Heart right ventricle (tissue), 16 donors: ENCODE data around the gene PTER. TPM values are rescaled to one million over a fixed set of nuclear protein-coding genes. Genes with fewer than 3 reads are reported as not detected.

Source experiments
- ATAC-seq, 8 donors: fragments of 200-7000 bp; cut with Tn5 transposase; one replicate each; pipeline ENCODE4 v1.9.1; 2020; ENCODE audit warnings: mild to moderate bottlenecking in 8 of 8, moderate library complexity in 8 of 8, moderate number of reproducible peaks in 1 of 8
- DNase-seq, 2 donors: peaks; one replicate each; pipeline ENCODE4 v3.0.0-alpha.2; 2020
- H3K27ac ChIP-seq, 10 donors: fragments of 200-600 bp; sonication (generic) in 2 of 10; one replicate each; pipeline versions ENCODE4 v1.5.0 to v1.8.0; 2020 to 2022; ENCODE audit warnings: mild to moderate bottlenecking in 3 of 10
- H3K27me3 ChIP-seq, 7 donors: fragments of 200-600 bp; one replicate each; pipeline ENCODE4 v1.8.0; 2021 to 2022; ENCODE audit warnings: mild to moderate bottlenecking in 2 of 7
- H3K36me3 ChIP-seq, 9 donors: fragments of 200-600 bp; sonication (generic) in 1 of 9; one replicate each; pipeline versions ENCODE4 v1.5.0 to v1.8.0; 2020 to 2022; ENCODE audit warnings: mild to moderate bottlenecking in 2 of 9
- H3K4me1 ChIP-seq, 9 donors: fragments of 200-600 bp; sonication (generic) in 1 of 9; one replicate each; pipeline versions ENCODE4 v1.5.0 to v1.8.0; 2020 to 2022; ENCODE audit warnings: mild to moderate bottlenecking in 4 of 9
- H3K4me3 ChIP-seq, 10 donors: fragments of 200-600 bp; sonication (generic) in 2 of 10; one replicate each; pipeline versions ENCODE4 v1.5.0 to v1.8.0; 2020 to 2022; ENCODE audit warnings: mild to moderate bottlenecking in 7 of 10, moderate library complexity in 2 of 10
- H3K9me3 ChIP-seq, 11 donors: fragments of 200-600 bp in 10 of 11; sonication (generic) in 2 of 11; one replicate each; pipeline versions ENCODE4 v1.5.0 to v1.8.0; 2013 to 2022; ENCODE audit warnings: mild to moderate bottlenecking in 2 of 11, control low read depth in 1 of 11, moderate library complexity in 1 of 11
- WGBS, 2 donors: extraction: QIAGEN DNeasy Blood & Tissue Kit; methylation state at CpG; one replicate each; pipeline ENCODE4 v1.1.7; 2013; ENCODE audit warnings: inconsistent platforms in 1 of 2; 5-methylcytosine and 5-hydroxymethylcytosine counted together
- intact Hi-C, 10 donors: fragments of 100-400 bp; cut with DNase I; formaldehyde crosslinking; loops; one replicate each; pipeline versions ENCODE4 v1.11.1 to v1.14.2; 2022
- polyA plus RNA-seq, 2 donors: library from polyadenylated mRNA; stranded (reverse); fragments of 200-250 nt; gene quantifications; one replicate each; pipeline ENCODE4 v1.2.3, GENCODE V29; 2013
- total RNA-seq, 10 donors: library from RNA; stranded (reverse); fragmentation: NEBNext Ultra II Directional in 3 of 10; extraction: Animal tissue kit (Norgen Biotek cat#: 25700) in 3 of 10; gene quantifications; one replicate each; pipeline versions ENCODE4 v1.2.1 to v1.2.4, GENCODE V29; 2021 to 2023
- TF ChIP-seq, protein P1 (sequence below), 9 donors: fragments of 200-600 bp; sonication (generic) in 2 of 9; IDR thresholded peaks; one replicate each; pipeline versions ENCODE4 v1.5.0 to v1.8.0; 2021 to 2022; ENCODE audit warnings: antibody characterized with exemption in 9 of 9, mild to moderate bottlenecking in 5 of 9, moderate library complexity in 1 of 9
- donor health status: Arrhythmogenic right ventricular cardiomyopathy.
- donor health status: ischemic (EF 13 %, LVEDD 7.1; RV severe dilation, severe dysfunction).
- donor health status: healthy with polysubstance abuse.
- donor health status: DM: no; HTN: yes; CAD: no.
- donor health status: DM: no; HTN: no; CAD: no.
- donor health status: ischemic (EF 25% LVEDD 6.9; RV normal size, moderate dysfunction).
- donor health status: ischemic (EF 25% LVEDD 5.7; RV mildly dilated, moderate dysfunction).
- donor health status: healthy.
- donor health status: DM: yes; HTN: yes; CAD: no.
- donor health status: Ischemic cardiomyopathy.
- donor health status: ischemic (EF 35%, LVEDD 5.7; RV mildly dilated, moderate dysfunction).
- donor health status: nonischemic (EF 11% LVEDD 7.7; RV severe dilation, severe dysfunction).
- donor health status: DM: yes; HTN: yes; CAD: no.
- donor health status: PGD.
- donor health status: ischemic (EF 29% LVEDD 5.4; RV normal size, mild dysfunction).
- donor health status: nonischemic (EF 23%, LVEDD 6.1; RV moderate dilation, normal function).

The PTER gene
- total and polyA plus RNA-seq, 12 donors: 2.9 to 21.4 (median 14.5) TPM

DNA sequence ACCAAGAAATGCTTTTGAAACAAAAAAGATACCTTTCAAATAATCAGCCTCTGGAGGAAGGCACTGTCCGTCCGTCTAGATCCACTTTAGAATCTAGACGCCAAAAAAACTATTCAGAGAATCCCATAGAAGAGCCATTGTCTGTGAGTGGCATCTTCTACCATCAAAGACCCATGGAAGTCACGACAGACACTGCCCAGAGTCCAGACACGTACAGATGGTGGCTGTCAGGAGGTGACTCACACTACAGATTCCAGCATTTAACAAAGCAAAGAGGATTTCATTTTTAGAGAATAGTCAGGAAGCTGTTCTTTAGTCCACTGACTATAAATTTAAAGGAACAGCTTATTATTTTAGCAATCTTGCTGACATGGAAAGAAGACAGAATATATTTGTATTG lies 73.2 kb downstream of the PTER start:
- WGBS, 2 donors: 58 to 65% methylated on average over 5 of the region's 5 CpGs
- TF ChIP-seq, protein P1, sequence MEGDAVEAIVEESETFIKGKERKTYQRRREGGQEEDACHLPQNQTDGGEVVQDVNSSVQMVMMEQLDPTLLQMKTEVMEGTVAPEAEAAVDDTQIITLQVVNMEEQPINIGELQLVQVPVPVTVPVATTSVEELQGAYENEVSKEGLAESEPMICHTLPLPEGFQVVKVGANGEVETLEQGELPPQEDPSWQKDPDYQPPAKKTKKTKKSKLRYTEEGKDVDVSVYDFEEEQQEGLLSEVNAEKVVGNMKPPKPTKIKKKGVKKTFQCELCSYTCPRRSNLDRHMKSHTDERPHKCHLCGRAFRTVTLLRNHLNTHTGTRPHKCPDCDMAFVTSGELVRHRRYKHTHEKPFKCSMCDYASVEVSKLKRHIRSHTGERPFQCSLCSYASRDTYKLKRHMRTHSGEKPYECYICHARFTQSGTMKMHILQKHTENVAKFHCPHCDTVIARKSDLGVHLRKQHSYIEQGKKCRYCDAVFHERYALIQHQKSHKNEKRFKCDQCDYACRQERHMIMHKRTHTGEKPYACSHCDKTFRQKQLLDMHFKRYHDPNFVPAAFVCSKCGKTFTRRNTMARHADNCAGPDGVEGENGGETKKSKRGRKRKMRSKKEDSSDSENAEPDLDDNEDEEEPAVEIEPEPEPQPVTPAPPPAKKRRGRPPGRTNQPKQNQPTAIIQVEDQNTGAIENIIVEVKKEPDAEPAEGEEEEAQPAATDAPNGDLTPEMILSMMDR (IDR thresholded peaks at IDR 0.05): no peak
- intact Hi-C loops: no loop called here
- Histone ChIP-seq H3K4me3 (no peak overlapping the region), H3K9me3 (no peaks in the 10 kb centered on the region), H3K4me1 (no peaks in the 10 kb centered on the region), H3K36me3 (peaks cover 0 to 37% (median 0%) of the 10 kb centered on the region in 9 donors), H3K27ac (no peak overlapping the region), H3K27me3 (no peaks in the 10 kb centered on the region)
- DNase-seq (no peak), ATAC-seq (no peak)

DNA sequence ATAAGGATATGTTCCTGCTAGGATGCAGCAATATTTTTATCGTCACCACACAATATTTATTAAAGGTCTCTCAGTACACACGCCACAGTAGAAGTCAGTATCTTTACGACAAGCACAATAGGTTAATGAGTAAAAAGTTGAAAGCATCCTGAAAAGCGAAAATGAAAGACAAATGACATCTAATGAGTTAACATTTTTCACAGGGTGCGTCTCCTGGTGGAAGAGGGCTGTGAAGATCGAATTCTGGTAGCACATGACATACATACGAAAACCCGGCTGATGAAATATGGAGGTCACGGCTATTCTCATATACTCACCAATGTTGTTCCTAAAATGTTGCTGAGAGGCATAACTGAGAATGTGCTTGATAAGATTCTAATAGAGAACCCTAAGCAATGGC lies 74.0 kb downstream of the PTER start:
- no peak overlapping the region for H3K27ac ChIP-seq
- DNase-seq (no peak), ATAC-seq (no peak)
- TF ChIP-seq, protein P1 (IDR thresholded peaks at IDR 0.05): no peak
- no peaks in the 10 kb centered on the region for H3K27me3 ChIP-seq
- no peaks in the 10 kb centered on the region for H3K9me3 ChIP-seq
- no peak overlapping the region for H3K4me3 ChIP-seq
- intact Hi-C loops: no loop called here
- H3K36me3 ChIP-seq: peaks cover 0 to 31% (median 0%) of the 10 kb centered on the region in 9 donors
- no peaks in the 10 kb centered on the region for H3K4me1 ChIP-seq
- 91 to 94% methylated on average over 9 of the region's 9 CpGs for WGBS, 2 donors

DNA sequence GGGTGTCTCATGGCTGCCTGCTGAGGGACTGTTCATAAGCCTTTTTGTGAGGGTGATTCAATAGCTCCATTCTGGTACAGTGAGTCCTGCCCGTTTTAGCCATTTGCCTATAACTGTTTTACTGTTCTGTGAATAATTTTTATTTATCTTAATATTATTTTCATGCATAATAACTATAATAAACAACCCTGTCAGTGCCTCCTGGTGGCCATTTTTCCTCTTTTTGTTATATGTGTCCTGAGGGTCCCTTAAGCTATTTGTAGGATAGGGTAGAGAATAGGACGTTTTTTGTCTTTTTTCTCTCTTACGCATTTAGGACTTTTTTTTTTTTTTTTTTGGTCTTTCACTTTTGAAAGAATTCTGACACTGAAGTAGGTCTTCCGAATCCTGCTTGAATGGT lies 82.0 kb downstream of the PTER start:
- Histone ChIP-seq H3K27me3 (peaks cover 13 to 56% (median 41%) of the 10 kb centered on the region in 7 donors), H3K36me3 (no peaks in the 10 kb centered on the region), H3K4me1 (peaks cover 0 to 24% (median 18%) of the 10 kb centered on the region in 9 donors), H3K9me3 (no peaks in the 10 kb centered on the region), H3K4me3 (no peak overlapping the region), H3K27ac (no peak overlapping the region)
- no peak for ATAC-seq
- DNase-seq: no peak
- WGBS, 2 donors: 76 to 83% methylated on average over 4 of the region's 4 CpGs
- TF ChIP-seq, protein P1 (IDR thresholded peaks at IDR 0.05): peak in 2 of 9 donors; percentile 18 to 20
- intact Hi-C loops: no loop called here

DNA sequence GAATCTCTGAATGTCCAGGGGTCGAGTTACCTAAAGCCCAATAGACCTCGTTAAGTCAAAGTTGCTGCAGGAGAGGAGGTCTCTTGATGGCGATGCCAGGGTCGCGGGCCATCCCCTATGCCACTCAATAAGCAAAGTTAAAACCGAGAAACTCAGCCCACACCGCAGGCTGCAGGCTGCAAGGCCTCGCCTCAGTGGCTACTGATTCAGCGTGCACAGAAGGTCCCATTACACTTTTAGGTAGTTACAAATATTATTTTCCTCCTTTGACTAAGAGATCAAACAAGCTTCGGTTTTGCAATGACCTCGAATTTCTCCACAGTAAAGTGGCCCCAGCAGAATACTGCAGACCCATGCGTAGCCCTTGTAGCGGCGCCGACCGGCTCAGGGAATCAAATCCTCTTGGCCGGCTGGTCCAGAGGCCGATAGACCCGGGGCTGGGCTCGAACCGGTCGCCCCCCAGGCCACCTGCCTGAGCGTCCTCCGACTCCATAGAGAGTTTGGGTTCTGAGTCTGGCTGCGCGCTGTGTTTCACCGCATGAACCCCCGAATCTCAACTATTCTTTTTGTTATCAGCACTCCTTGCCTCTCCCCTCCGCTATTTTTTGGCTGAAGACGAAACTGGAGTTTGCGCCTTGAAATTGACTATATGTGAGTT lies 82.6 kb downstream of the PTER start:
- Histone ChIP-seq H3K27ac (no peak overlapping the region), H3K27me3 (peaks cover 13 to 56% (median 41%) of the 10 kb centered on the region in 7 donors), H3K4me1 (peaks cover 0 to 24% (median 18%) of the 10 kb centered on the region in 9 donors), H3K9me3 (no peaks in the 10 kb centered on the region), H3K4me3 (peak overlapping the region in 6 of 10 donors; percentile 5 to 61 (median 50)), H3K36me3 (no peaks in the 10 kb centered on the region)
- DNase-seq (no peak), ATAC-seq (no peak)
- 35 to 42% methylated on average over 31 of the region's 31 CpGs for WGBS, 2 donors
- TF ChIP-seq, protein P1 (IDR thresholded peaks at IDR 0.05): no peak
- intact Hi-C loops: no loop called here
